B cell (primary cell): Measurements from ENCODE around the gene MOB1A.
"Not testable (repeated sequence)": the region's sequence is repeated elsewhere in the genome, so short reads cannot be mapped to it uniquely, and the experiment has no call there.

Experiments used
- CTCF ChIP-seq: fragments of 200-600 bp; IDR thresholded peaks from one replicate; pipeline ENCODE4 v1.8.0; 2022; ENCODE audit warnings: antibody characterized with exemption, mild to moderate bottlenecking
- EZH2 ChIP-seq: IDR thresholded peaks from 2 replicates; pipeline ENCODE4 v1.6.1; 2012; ENCODE audit warnings: borderline replicate concordance, low read depth, mild to moderate bottlenecking, moderate library complexity, low read length; ENCODE audit not compliant: insufficient read depth, poor library complexity, severe bottlenecking

- TF ChIP-seq CTCF, EZH2: not testable (repeated sequence)
Observed at GRCh38 chr2:74215771-74216170, 37.1 kb upstream of the MOB1A start.
